Liver (tissue), 9 donors: Measurements from ENCODE around the gene EFHD1. TPM values are rescaled to one million over a fixed set of nuclear protein-coding genes. Genes with fewer than 3 reads are reported as not detected.
"Not testable (repeated sequence)": the region's sequence is repeated elsewhere in the genome, so short reads cannot be mapped to it uniquely, and the experiment has no call there.

Experiments
- DNase-seq: peaks from one replicate; pipeline ENCODE4 v3.0.0-alpha.2; 2017; ENCODE audit warnings: low spot score
- H3K27ac ChIP-seq, 2 donors: one replicate each; pipeline ENCODE4 v1.7.0; 2013; ENCODE audit warnings: inconsistent platforms in 2 of 2, low read length in 2 of 2, control low read depth in 1 of 2, low read depth in 1 of 2, mild to moderate bottlenecking in 1 of 2
- H3K27me3 ChIP-seq, 4 donors: one replicate each; pipeline versions ENCODE4 v1.6.1 to v1.7.0; 2013; ENCODE audit warnings: low read length in 3 of 4, inconsistent platforms in 1 of 4, mild to moderate bottlenecking in 1 of 4, moderate library complexity in 1 of 4; ENCODE audit not compliant: control insufficient read depth in 4 of 4, insufficient read depth in 4 of 4
- H3K36me3 ChIP-seq, 4 donors: one replicate each; pipeline versions ENCODE4 v1.6.1 to v1.7.0; 2013; ENCODE audit warnings: low read length in 3 of 4, mild to moderate bottlenecking in 3 of 4, low read depth in 1 of 4, moderate library complexity in 1 of 4; ENCODE audit not compliant: control insufficient read depth in 4 of 4, insufficient read depth in 3 of 4
- H3K4me1 ChIP-seq, 4 donors: one replicate each; pipeline versions ENCODE4 v1.6.1 to v1.7.0; 2013; ENCODE audit warnings: low read length in 3 of 4, mild to moderate bottlenecking in 3 of 4, moderate library complexity in 1 of 4; ENCODE audit not compliant: control insufficient read depth in 4 of 4, insufficient read depth in 4 of 4
- H3K4me3 ChIP-seq, 3 donors: one replicate each; pipeline versions ENCODE4 v1.6.1 to v1.7.0; 2013; ENCODE audit warnings: low read length in 3 of 3, control low read depth in 1 of 3, low read depth in 1 of 3, mild to moderate bottlenecking in 1 of 3
- H3K9ac ChIP-seq, 2 donors: one replicate each; pipeline ENCODE4 v1.7.0; 2013; ENCODE audit warnings: low read length in 2 of 2, mild to moderate bottlenecking in 2 of 2, moderate library complexity in 2 of 2, control low read depth in 1 of 2, low read depth in 1 of 2
- H3K9me3 ChIP-seq, 4 donors: one replicate each; pipeline versions ENCODE4 v1.6.1 to v1.7.0; 2013; ENCODE audit warnings: low read length in 3 of 4; ENCODE audit not compliant: control insufficient read depth in 4 of 4
- ATF3 ChIP-seq: IDR thresholded peaks from 2 replicates; pipeline ENCODE4 v1.6.1; 2016; ENCODE audit warnings: antibody characterized with exemption
- CTCF ChIP-seq: fragments of 150-350 bp; IDR thresholded peaks from 2 replicates; pipeline ENCODE4 v1.5.1; 2017; ENCODE audit warnings: improper control_type of control experiment, low read depth, low read length; ENCODE audit not compliant: missing input control
- EGR1 ChIP-seq, 2 donors: IDR thresholded peaks; 2 replicates each; pipeline ENCODE4 v1.6.1; 2016 to 2018; ENCODE audit warnings: antibody characterized with exemption in 2 of 2, low read depth in 2 of 2
- FOXA1 ChIP-seq: IDR thresholded peaks from 2 replicates; pipeline ENCODE4 v1.6.1; 2016; ENCODE audit warnings: antibody characterized with exemption
- FOXA2 ChIP-seq: IDR thresholded peaks from 2 replicates; pipeline ENCODE4 v1.6.1; 2016; ENCODE audit warnings: antibody characterized with exemption
- GABPA ChIP-seq, 2 donors: IDR thresholded peaks in 1 of 2; conservative IDR thresholded peaks in 1 of 2; 2 replicates each; pipeline ENCODE4 v1.6.1; 2016; ENCODE audit warnings: antibody characterized with exemption in 2 of 2, mild to moderate bottlenecking in 1 of 2, moderate library complexity in 1 of 2
- HNF4A ChIP-seq, 2 donors: conservative IDR thresholded peaks; 2 replicates each; pipeline ENCODE4 v1.6.1; 2016; ENCODE audit warnings: antibody characterized with exemption in 2 of 2, mild to moderate bottlenecking in 2 of 2
- HNF4G ChIP-seq: IDR thresholded peaks from 2 replicates; pipeline ENCODE4 v1.6.1; 2016; ENCODE audit warnings: antibody characterized with exemption
- JUND ChIP-seq, 2 donors: IDR thresholded peaks; 2 replicates each; pipeline ENCODE4 v1.6.1; 2016; ENCODE audit warnings: antibody characterized with exemption in 2 of 2
- MAX ChIP-seq: IDR thresholded peaks from 2 replicates; pipeline ENCODE4 v1.6.1; 2016; ENCODE audit warnings: antibody characterized with exemption
- NR2F2 ChIP-seq: IDR thresholded peaks from 2 replicates; pipeline ENCODE4 v1.6.1; 2016; ENCODE audit warnings: antibody characterized with exemption
- RAD21 ChIP-seq, 2 donors: IDR thresholded peaks; 2 replicates each; pipeline ENCODE4 v1.6.1; 2016; ENCODE audit warnings: antibody characterized with exemption in 2 of 2, mild to moderate bottlenecking in 2 of 2
- REST ChIP-seq: IDR thresholded peaks from 2 replicates; pipeline ENCODE4 v1.6.1; 2016; ENCODE audit warnings: antibody characterized with exemption, mild to moderate bottlenecking
- RXRA ChIP-seq, 2 donors: IDR thresholded peaks; 2 replicates each; pipeline ENCODE4 v1.6.1; 2017 to 2018; ENCODE audit warnings: antibody characterized with exemption in 2 of 2, mild to moderate bottlenecking in 1 of 2
- SP1 ChIP-seq: IDR thresholded peaks from 2 replicates; pipeline ENCODE4 v1.6.1; 2018; ENCODE audit warnings: antibody characterized with exemption, mild to moderate bottlenecking
- TAF1 ChIP-seq: conservative IDR thresholded peaks from 2 replicates; pipeline ENCODE4 v1.6.1; 2016; ENCODE audit warnings: antibody characterized with exemption, mild to moderate bottlenecking
- YY1 ChIP-seq: IDR thresholded peaks from 2 replicates; pipeline ENCODE4 v1.6.1; 2016; ENCODE audit warnings: antibody characterized with exemption, mild to moderate bottlenecking
- ZBTB33 ChIP-seq: IDR thresholded peaks from 2 replicates; pipeline ENCODE4 v1.6.1; 2016; ENCODE audit warnings: antibody characterized with exemption
- WGBS: extraction: QIAGEN DNeasy Blood & Tissue Kit; methylation state at CpG from one replicate; pipeline ENCODE4 v1.1.7; 2013; 5-methylcytosine and 5-hydroxymethylcytosine counted together
- polyA plus RNA-seq, 2 donors: library from polyadenylated mRNA; stranded (reverse) in 1 of 2; unstranded in 1 of 2; fragments of 200-250 nt in 1 of 2; fragments of >200 nt in 1 of 2; fragmentation: Nextera tagmentation in 1 of 2; extraction: Ambion mirVana in 1 of 2; gene quantifications; one replicate each; pipeline versions ENCODE4 v1.2.1 to v1.2.3, GENCODE V29; 2013 to 2015
- total RNA-seq, 2 donors: library from RNA; depleted of rRNA; stranded (reverse); fragments of >200 nt; gene quantifications; one replicate each; pipeline ENCODE4 v1.2.3, GENCODE V29; 2014
- donor health status: healthy.
- donor health status: healthy.
- donor health status: healthy.
- donor health status: healthy.
- donor health status: healthy.

Gene EFHD1
- total and polyA plus RNA-seq, 4 donors, result 3.3 to 28.5 (median 10.3) TPM

GRCh38 chr2:232634206-232635150, 1.1 kb downstream of the EFHD1 start:
- H3K36me3 ChIP-seq, result no peaks in the 10 kb centered on the region
- no peaks in the 10 kb centered on the region for H3K27me3 ChIP-seq
- H3K9ac ChIP-seq, result peak overlapping the region; percentile 37 to 44
- peak overlapping the region; percentile 66 to 90 (median 73) for H3K4me3 ChIP-seq
- H3K4me1 ChIP-seq, result peaks cover 0 to 21% (median 8%) of the 10 kb centered on the region in 4 donors
- no peak for DNase-seq
- 5% methylated on average over 61 of the region's 61 CpGs for WGBS
- H3K9me3 ChIP-seq, result no peaks in the 10 kb centered on the region
- TF ChIP-seq ATF3 (no peak), HNF4G (no peak), FOXA1 (no peak), EGR1 (IDR thresholded peaks at IDR 0.05; ENCODE audit: low read depth in 2 of 2) (no peak), CTCF (no peak), HNF4A (conservative IDR thresholded peaks at IDR 0.05) (peak in 1 of 2 donors; percentile 1), ZBTB33 (no peak), NR2F2 (peak; percentile 13), RAD21 (IDR thresholded peaks at IDR 0.05) (no peak), SP1 (no peak), YY1 (peak; percentile 24), MAX (peak; percentile 72), GABPA (IDR thresholded peaks at IDR 0.05 in 1 of 2, conservative IDR thresholded peaks at IDR 0.05 in 1 of 2) (no peak), RXRA (IDR thresholded peaks at IDR 0.05) (peak in 1 of 2 donors; percentile 16), TAF1 (no peak), REST (no peak), JUND (IDR thresholded peaks at IDR 0.05) (no peak), FOXA2 (no peak)
- H3K27ac ChIP-seq, result peak overlapping the region in 1 of 2 donors; percentile 89

- Histone ChIP-seq H3K27ac (peak overlapping the region in 1 of 2 donors; percentile 89), H3K4me1 (peaks cover 0 to 21% (median 8%) of the 10 kb centered on the region in 4 donors)
- WGBS, result 60% methylated on average over 10 of the region's 10 CpGs
These were observed 2.0 kb downstream of the EFHD1 start for GRCh38 chr2:232635376-232635775.

More at GRCh38 chr2:232635376-232635775, 2.0 kb downstream of the EFHD1 start:
- not testable (repeated sequence) for DNase-seq, H3K27me3 ChIP-seq, H3K9me3 ChIP-seq, H3K36me3 ChIP-seq
- peak overlapping the region in 1 of 2 donors; percentile 37 for H3K9ac ChIP-seq
- peak overlapping the region in 1 of 3 donors; percentile 90 for H3K4me3 ChIP-seq
